Activated CD8-positive, alpha-beta memory T cell treated with anti-CD3 and anti-CD28 coated beads, Interleukin-2, amount 50 U/mL, for 48 hours (primary cell): ENCODE measurements around the gene GOLGA3.

Source experiments
- DNase-seq: peaks from one replicate; pipeline ENCODE4 v3.0.0-alpha.2; 2020

The GOLGA3 gene

GRCh38 chr12:132719954-132720324 lies 108.7 kb downstream of the GOLGA3 start:
- DNase-seq, result no peak

- DNase-seq, result no peak
Observed at GRCh38 chr12:132719141-132719953, 109.3 kb downstream of the GOLGA3 start.
